Loucy (cell line): ENCODE results near the gene PRPS1.

ENCODE experiments used
- H2AFZ ChIP-seq: fragments of 200-600 bp; sonication (generic); 2 replicates; pipeline ENCODE4 v1.6.0; 2016; ENCODE audit warnings: antibody characterized with exemption, mild to moderate bottlenecking, low read length, moderate library complexity
- H3F3A ChIP-seq: fragments of 200-600 bp; 2 replicates; pipeline ENCODE4 v1.6.0; 2016; ENCODE audit warnings: antibody characterized with exemption, low read depth, mild to moderate bottlenecking
- H3K27me3 ChIP-seq: fragments of 200-600 bp; sonication (generic); 2 replicates; pipeline ENCODE4 v1.6.1; 2014; ENCODE audit warnings: low read length, mild to moderate bottlenecking; ENCODE audit not compliant: insufficient read depth, poor library complexity, severe bottlenecking
- H3K36me3 ChIP-seq: fragments of 200-600 bp; sonication (generic); 2 replicates; pipeline ENCODE4 v1.6.1; 2016; ENCODE audit warnings: low read length; ENCODE audit not compliant: insufficient read depth
- H3K4me1 ChIP-seq: fragments of 200-600 bp; sonication (generic); 2 replicates; pipeline ENCODE4 v1.5.1; 2014; ENCODE audit warnings: low read length, mild to moderate bottlenecking; ENCODE audit not compliant: insufficient read depth, poor library complexity, severe bottlenecking
- H3K4me2 ChIP-seq: fragments of 200-600 bp; sonication (generic); 2 replicates; pipeline ENCODE4 v1.6.0; 2014; ENCODE audit warnings: antibody characterized with exemption, low read length, low read depth, mild to moderate bottlenecking; ENCODE audit not compliant: poor library complexity, severe bottlenecking
- H3K4me3 ChIP-seq: fragments of 200-600 bp; sonication (generic); 2 replicates; pipeline ENCODE4 v1.5.1; 2014; ENCODE audit warnings: low read length, mild to moderate bottlenecking, mixed read lengths; ENCODE audit not compliant: poor library complexity, severe bottlenecking
- H3K79me2 ChIP-seq: fragments of 200-600 bp; sonication (generic); 2 replicates; pipeline ENCODE4 v1.6.1; 2014; ENCODE audit warnings: low read length; ENCODE audit not compliant: insufficient read depth
- H3K9ac ChIP-seq: fragments of 200-600 bp; sonication (generic); 2 replicates; pipeline ENCODE4 v1.6.0; 2014; ENCODE audit warnings: mild to moderate bottlenecking, low read depth, low read length, moderate library complexity; ENCODE audit not compliant: poor library complexity, severe bottlenecking
- H3K9me2 ChIP-seq: fragments of 200-600 bp; sonication (generic); replicated peaks from 2 replicates; pipeline ENCODE4 v1.6.1; 2016; ENCODE audit warnings: low read depth, low read length, mixed read lengths
- H3K9me3 ChIP-seq: fragments of 200-600 bp; sonication (generic); 2 replicates; pipeline ENCODE4 v1.6.1; 2014; ENCODE audit warnings: mild to moderate bottlenecking, antibody characterized with exemption, low read length, low read depth; ENCODE audit not compliant: insufficient read depth
- H4K20me1 ChIP-seq: fragments of 200-600 bp; sonication (generic); 2 replicates; pipeline ENCODE4 v1.6.0; 2014; ENCODE audit warnings: antibody characterized with exemption, low read length, mild to moderate bottlenecking; ENCODE audit not compliant: insufficient read depth, poor library complexity, severe bottlenecking
- CTCF ChIP-seq: fragments of 200-600 bp; sonication (generic); conservative IDR thresholded peaks from 2 replicates; pipeline ENCODE4 v1.5.1; 2014; ENCODE audit warnings: mild to moderate bottlenecking, antibody characterized with exemption, low read length
- EZH2phosphoT487 ChIP-seq: fragments of 200-600 bp; IDR thresholded peaks from 2 replicates; pipeline ENCODE4 v1.6.1; 2018; ENCODE audit warnings: antibody characterized with exemption, mild to moderate bottlenecking, moderate library complexity, borderline replicate concordance

Gene PRPS1

GRCh38 chrX:107672955-107673378, 44.7 kb downstream of the PRPS1 start:
- H2AFZ ChIP-seq = no peak overlapping the region
- peaks cover 29% of the 10 kb centered on the region for H3K4me1 ChIP-seq
- H3K4me3 ChIP-seq = peak overlapping the region; percentile 62
- no peaks in the 10 kb centered on the region for H3K9me2 ChIP-seq
- TF ChIP-seq CTCF (peak; percentile 57), EZH2phosphoT487 (no peak)
- peaks cover 7% of the 10 kb centered on the region; the same call in 1 of the 2 replicates for H3F3A ChIP-seq
- H3K9ac ChIP-seq = peak overlapping the region; percentile 67
- H3K36me3 ChIP-seq = no peaks in the 10 kb centered on the region
- no peaks in the 10 kb centered on the region for H4K20me1 ChIP-seq
- H3K27me3 ChIP-seq = no peaks in the 10 kb centered on the region
- no peaks in the 10 kb centered on the region for H3K9me3 ChIP-seq
- peaks cover 5% of the 10 kb centered on the region; the same call in 1 of the 2 replicates for H3K79me2 ChIP-seq
- H3K4me2 ChIP-seq = peak overlapping the region; percentile 89

- no peaks in the 10 kb centered on the region for H3K27me3 ChIP-seq
- peaks cover 7% of the 10 kb centered on the region; the same call in 1 of the 2 replicates for H3F3A ChIP-seq
- no peak for TF ChIP-seq EZH2phosphoT487
- no peak for TF ChIP-seq CTCF
- peaks cover 5% of the 10 kb centered on the region; the same call in 1 of the 2 replicates for H3K79me2 ChIP-seq
- no peaks in the 10 kb centered on the region for H3K9me2 ChIP-seq
- peak overlapping the region; percentile 67 for H3K9ac ChIP-seq
- no peaks in the 10 kb centered on the region for H4K20me1 ChIP-seq
- H3K9me3 ChIP-seq = no peaks in the 10 kb centered on the region
- H3K4me3 ChIP-seq = peak overlapping the region; percentile 62
- H3K4me2 ChIP-seq = peak overlapping the region; percentile 89
- H3K4me1 ChIP-seq = peaks cover 29% of the 10 kb centered on the region
- H3K36me3 ChIP-seq = no peaks in the 10 kb centered on the region
- no peak overlapping the region for H2AFZ ChIP-seq
Measured at GRCh38 chrX:107673431-107673830, 45.1 kb downstream of the PRPS1 start.

- H3K9me2 ChIP-seq = no peaks in the 10 kb centered on the region
- H3K9ac ChIP-seq = peak overlapping the region; percentile 67
- H3K4me3 ChIP-seq = peak overlapping the region; percentile 72
- no peaks in the 10 kb centered on the region for H4K20me1 ChIP-seq
- H3K36me3 ChIP-seq = no peaks in the 10 kb centered on the region
- H3K4me2 ChIP-seq = peak overlapping the region; percentile 95
- no peak overlapping the region for H2AFZ ChIP-seq
- H3K79me2 ChIP-seq = peaks cover 5% of the 10 kb centered on the region; the same call in 1 of the 2 replicates
- H3K4me1 ChIP-seq = peaks cover 29% of the 10 kb centered on the region
- H3F3A ChIP-seq = peaks cover 7% of the 10 kb centered on the region; the same call in 1 of the 2 replicates
- no peaks in the 10 kb centered on the region for H3K9me3 ChIP-seq
- H3K27me3 ChIP-seq = no peaks in the 10 kb centered on the region
- TF ChIP-seq EZH2phosphoT487 (no peak), CTCF (no peak)
Measured at GRCh38 chrX:107673933-107674479, 45.7 kb downstream of the PRPS1 start.
